Fibroblast of peridontal ligament (primary cell): ENCODE data around the gene LRCH1.
"Not testable (repeated sequence)": the region's sequence is repeated elsewhere in the genome, so short reads cannot be mapped to it uniquely, and the experiment has no call there.

ENCODE experiments used
- DNase-seq: peaks from one replicate; pipeline ENCODE4 v3.0.0-alpha.2; 2010; ENCODE audit errors: extremely low read depth

The LRCH1 gene

GRCh38 chr13:46552889-46553520, at the start of gene LRCH1:
Gene LRCH1, plus strand, starts transcription at chr13:46553170. Its CDS starts 227 bp downstream, at chr13:46553397.
- DNase-seq, result peak; percentile 70

GRCh38 chr13:46504036-46504435, 48.9 kb upstream of the LRCH1 start:
- no peak for DNase-seq

- no peak for DNase-seq
Observed at GRCh38 chr13:46507981-46508380, 45.0 kb upstream of the LRCH1 start.

GRCh38 chr13:46509981-46510380, 43.0 kb upstream of the LRCH1 start:
- no peak for DNase-seq

GRCh38 chr13:46515803-46516202, 37.2 kb upstream of the LRCH1 start:
- no peak for DNase-seq

GRCh38 chr13:46516599-46517338, 36.2 kb upstream of the LRCH1 start:
- peak; percentile 55 for DNase-seq

- not testable (repeated sequence) for DNase-seq
Observed at GRCh38 chr13:46517748-46518147, 35.2 kb upstream of the LRCH1 start.

GRCh38 chr13:46519182-46519581, 33.8 kb upstream of the LRCH1 start:
- no peak for DNase-seq

- DNase-seq, result no peak
Observed at GRCh38 chr13:46520166-46520565, 32.8 kb upstream of the LRCH1 start.

GRCh38 chr13:46521486-46521885, 31.5 kb upstream of the LRCH1 start:
- no peak for DNase-seq

GRCh38 chr13:46521921-46522747, 30.8 kb upstream of the LRCH1 start:
- DNase-seq, result no peak

- DNase-seq, result no peak
Observed at GRCh38 chr13:46522748-46523030, 30.3 kb upstream of the LRCH1 start.

- peak; percentile 73 for DNase-seq
Observed at GRCh38 chr13:46523972-46524752, 28.8 kb upstream of the LRCH1 start.

GRCh38 chr13:46526100-46526735, 26.8 kb upstream of the LRCH1 start:
- no peak for DNase-seq

- no peak for DNase-seq
Observed at GRCh38 chr13:46526740-46527139, 26.2 kb upstream of the LRCH1 start.

- DNase-seq, result no peak
Observed at GRCh38 chr13:46527237-46527636, 25.7 kb upstream of the LRCH1 start.

- DNase-seq, result no peak
Observed at GRCh38 chr13:46529216-46529919, 23.6 kb upstream of the LRCH1 start.

- peak; percentile 91 for DNase-seq
Observed at GRCh38 chr13:46530084-46530935, 22.7 kb upstream of the LRCH1 start.

GRCh38 chr13:46531953-46532352, 21.0 kb upstream of the LRCH1 start:
- no peak for DNase-seq

GRCh38 chr13:46535002-46535401, 18.0 kb upstream of the LRCH1 start:
- DNase-seq, result no peak
